Smooth muscle cell of the pulmonary artery (primary cell): ENCODE data around the gene OR5D18. TPM values are rescaled to one million over a fixed set of nuclear protein-coding genes. Genes with fewer than 3 reads are reported as not detected.

Experiments used
- total RNA-seq: library from RNA; depleted of rRNA; stranded (reverse); fragments of >200 nt; gene quantifications from 2 replicates; pipeline ENCODE4 v1.2.3, GENCODE V29; 2014

OR5D18 gene
- total RNA-seq, result not detected in 2 replicates

GRCh38 chr11:55819330-55819729 is at the start of gene OR5D18:
OR5D18 (plus strand) TSS chr11:55819630; CDS start chr11:55819630, 0 bp downstream.

GRCh38 chr11:55773138-55773537 is 46.3 kb upstream of the OR5D18 start, which contains the start of gene OR5D13:
OR5D13 (plus strand) TSS chr11:55773438; CDS start chr11:55773438, 0 bp downstream.

GRCh38 chr11:55795256-55795655 is 24.2 kb upstream of the OR5D18 start, which contains the start of gene OR5D14:
OR5D14 (plus strand) TSS chr11:55795556; CDS start chr11:55795556, 0 bp downstream.

GRCh38 chr11:55811067-55811466 is 8.4 kb upstream of the OR5D18 start, which contains the start of gene OR5L1:
OR5L1 (plus strand) TSS chr11:55811367; CDS start chr11:55811467, 100 bp downstream.

GRCh38 chr11:55826919-55827318 is 7.5 kb downstream of the OR5D18 start, which contains the start of gene OR5L2:
OR5L2 (plus strand) TSS chr11:55827219; CDS start chr11:55827219, 0 bp downstream.

GRCh38 chr11:55838452-55838851 is 19.0 kb downstream of the OR5D18 start, which contains the start of gene OR5D16:
OR5D16 (plus strand) TSS chr11:55838752; CDS start chr11:55838752, 0 bp downstream.

Other genes with a start within 250 kb of the OR5D18 start
- gene OR4C16, start 247.5 kb upstream of the OR5D18 start, total RNA-seq, result not detected in 2 replicates
- gene OR4C11, start 212.0 kb upstream of the OR5D18 start, total RNA-seq, result not detected in 2 replicates
- not detected in 2 replicates for gene OR4P4, start 184.5 kb upstream of the OR5D18 start, total RNA-seq
- not detected in 2 replicates for gene OR4S2, start 171.3 kb upstream of the OR5D18 start, total RNA-seq
- gene OR4C6, start 157.4 kb upstream of the OR5D18 start, total RNA-seq, result not detected in 2 replicates
- not detected in 2 replicates for gene OR5D13, start 46.2 kb upstream of the OR5D18 start, total RNA-seq
- gene OR5D14, start 24.1 kb upstream of the OR5D18 start, total RNA-seq, result not detected in 2 replicates
- not detected in 2 replicates for gene OR5L1, start 8.3 kb upstream of the OR5D18 start, total RNA-seq
- not detected in 2 replicates for gene OR5L2, start 7.6 kb downstream of the OR5D18 start, total RNA-seq
- not detected in 2 replicates for gene OR5D16, start 19.1 kb downstream of the OR5D18 start, total RNA-seq
- gene TRIM51, start 63.7 kb downstream of the OR5D18 start, total RNA-seq, result not detected in 2 replicates
- gene OR5W2, start 95.0 kb downstream of the OR5D18 start, total RNA-seq, result not detected in 2 replicates
- not detected in 2 replicates for gene OR5I1, start 116.8 kb downstream of the OR5D18 start, total RNA-seq
- gene OR10AG1, start 150.3 kb downstream of the OR5D18 start, total RNA-seq, result not detected in 2 replicates
- not detected in 2 replicates for gene OR5F1, start 175.0 kb downstream of the OR5D18 start, total RNA-seq
- gene OR5AS1, start 208.0 kb downstream of the OR5D18 start, total RNA-seq, result not detected in 2 replicates